ENCODE data around the gene DOCK9. TPM values are rescaled to one million over a fixed set of nuclear protein-coding genes. Genes with fewer than 3 reads are reported as not detected.

The DOCK9 gene
- total RNA-seq, 4 donors from 2014 or later: 31.4 to 46.7 (median 45.6) TPM

DNA sequence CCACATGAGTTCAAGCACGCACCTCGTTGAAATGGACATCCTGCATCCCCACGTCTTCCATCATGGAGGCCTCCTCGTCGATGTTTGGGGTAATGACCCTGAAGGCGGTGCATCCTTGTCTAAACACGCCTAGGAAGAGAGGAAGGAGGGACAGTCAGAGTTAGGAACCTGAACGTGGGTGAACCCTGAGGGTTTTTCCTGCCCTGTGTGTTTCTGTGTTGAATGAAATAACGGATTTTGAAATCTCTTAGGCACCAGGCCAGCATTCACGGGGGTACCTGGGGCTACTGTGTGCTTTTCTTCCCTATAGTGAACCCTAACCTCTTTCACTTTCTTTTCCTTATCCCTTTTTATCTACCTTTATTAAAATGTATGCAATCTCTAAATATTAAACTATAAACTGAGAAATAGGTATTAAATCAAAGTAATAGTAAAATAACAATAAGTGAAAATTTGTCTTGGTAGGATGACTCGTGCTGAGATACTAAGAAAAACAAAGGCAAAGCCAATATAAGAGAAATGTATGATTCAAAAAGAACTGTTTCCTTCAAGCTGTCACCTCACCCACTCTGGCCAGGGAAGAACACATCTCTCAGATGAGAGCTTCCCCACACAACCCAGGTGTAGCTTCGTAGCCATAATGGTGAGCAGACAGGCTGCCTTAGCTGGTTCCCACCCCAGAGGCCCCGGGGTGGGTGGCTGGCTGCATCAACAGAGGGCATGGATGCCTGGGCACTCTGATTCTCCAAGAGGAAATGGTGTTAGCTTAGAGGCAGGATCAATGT, 153.3 kb downstream of the DOCK9 start:
- in situ Hi-C loops (cut with MboI; ENCODE audit: low sequenced_read_pairs in 4 of 4) (no loop called here), intact Hi-C loops (cut with DNase I; ENCODE audit: low total_unique reads) (no loop called here)
- H3K36me3 ChIP-seq: peaks cover 0 to 25% of the 10 kb centered on the region in 2 donors
- H3K4me3 ChIP-seq: no peak overlapping the region
- ATAC-seq (no peak), DNase-seq (no peak)
- no peaks in the 10 kb centered on the region for H3K9me3 ChIP-seq
- no peak overlapping the region for H3K27ac ChIP-seq
- peaks cover 0 to 20% of the 10 kb centered on the region in 2 donors for H3K4me1 ChIP-seq
- H3K27me3 ChIP-seq: no peaks in the 10 kb centered on the region
- TF ChIP-seq POLR2A (IDR thresholded peaks at IDR 0.05): no peak
- TF ChIP-seq, protein P1, sequence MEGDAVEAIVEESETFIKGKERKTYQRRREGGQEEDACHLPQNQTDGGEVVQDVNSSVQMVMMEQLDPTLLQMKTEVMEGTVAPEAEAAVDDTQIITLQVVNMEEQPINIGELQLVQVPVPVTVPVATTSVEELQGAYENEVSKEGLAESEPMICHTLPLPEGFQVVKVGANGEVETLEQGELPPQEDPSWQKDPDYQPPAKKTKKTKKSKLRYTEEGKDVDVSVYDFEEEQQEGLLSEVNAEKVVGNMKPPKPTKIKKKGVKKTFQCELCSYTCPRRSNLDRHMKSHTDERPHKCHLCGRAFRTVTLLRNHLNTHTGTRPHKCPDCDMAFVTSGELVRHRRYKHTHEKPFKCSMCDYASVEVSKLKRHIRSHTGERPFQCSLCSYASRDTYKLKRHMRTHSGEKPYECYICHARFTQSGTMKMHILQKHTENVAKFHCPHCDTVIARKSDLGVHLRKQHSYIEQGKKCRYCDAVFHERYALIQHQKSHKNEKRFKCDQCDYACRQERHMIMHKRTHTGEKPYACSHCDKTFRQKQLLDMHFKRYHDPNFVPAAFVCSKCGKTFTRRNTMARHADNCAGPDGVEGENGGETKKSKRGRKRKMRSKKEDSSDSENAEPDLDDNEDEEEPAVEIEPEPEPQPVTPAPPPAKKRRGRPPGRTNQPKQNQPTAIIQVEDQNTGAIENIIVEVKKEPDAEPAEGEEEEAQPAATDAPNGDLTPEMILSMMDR (IDR thresholded peaks at IDR 0.05 in 4 of 5, conservative IDR thresholded peaks at IDR 0.05 in 1 of 5): no peak

DNA sequence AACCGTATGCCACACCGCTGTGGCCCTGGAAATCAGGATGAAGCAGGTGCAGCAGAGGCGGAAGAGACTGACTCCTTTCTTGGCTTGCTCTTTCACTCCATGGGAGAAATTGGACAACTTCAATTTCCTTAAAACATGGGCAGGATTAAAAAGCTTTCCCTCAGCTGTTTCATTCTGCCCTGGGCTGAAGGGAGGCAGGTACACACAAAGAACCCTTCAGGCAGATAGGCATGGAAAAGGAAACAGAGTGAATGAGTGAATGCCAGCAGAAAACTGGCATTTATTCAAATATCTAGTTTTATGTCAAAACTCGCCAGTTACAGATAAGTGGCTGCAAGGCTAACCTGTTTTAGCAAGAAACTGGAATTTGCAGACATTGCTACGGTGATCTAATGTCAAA, 154.4 kb downstream of the DOCK9 start:
- H3K4me3 ChIP-seq: no peak overlapping the region
- peaks cover 0 to 20% of the 10 kb centered on the region in 2 donors for H3K36me3 ChIP-seq
- intact Hi-C loops (cut with DNase I; ENCODE audit: low total_unique reads) (no loop called here), in situ Hi-C loops (cut with MboI; ENCODE audit: low sequenced_read_pairs in 4 of 4) (no loop called here)
- H3K27me3 ChIP-seq: no peaks in the 10 kb centered on the region
- TF ChIP-seq, protein P1 (IDR thresholded peaks at IDR 0.05 in 4 of 5, conservative IDR thresholded peaks at IDR 0.05 in 1 of 5): no peak
- TF ChIP-seq POLR2A (IDR thresholded peaks at IDR 0.05): no peak
- ATAC-seq: no peak
- peaks cover 0 to 20% of the 10 kb centered on the region in 2 donors for H3K4me1 ChIP-seq
- H3K9me3 ChIP-seq: no peaks in the 10 kb centered on the region
- H3K27ac ChIP-seq: no peak overlapping the region
- no peak for DNase-seq

GRCh38 chr13:98822225-98822606, 155.6 kb downstream of the DOCK9 start:
- Histone ChIP-seq H3K4me1 (peaks cover 0 to 20% of the 10 kb centered on the region in 2 donors), H3K27me3 (no peaks in the 10 kb centered on the region), H3K27ac (peak overlapping the region in 2 of 4 donors; percentile 6 to 21), H3K9me3 (no peaks in the 10 kb centered on the region), H3K4me3 (no peak overlapping the region), H3K36me3 (peaks cover 0 to 22% of the 10 kb centered on the region in 2 donors)
- TF ChIP-seq, protein P1 (IDR thresholded peaks at IDR 0.05 in 4 of 5, conservative IDR thresholded peaks at IDR 0.05 in 1 of 5): no peak
- no peak for TF ChIP-seq POLR2A (IDR thresholded peaks at IDR 0.05)
- intact Hi-C loops (cut with DNase I; ENCODE audit: low total_unique reads): no loop called here
- DNase-seq (no peak), ATAC-seq (no peak)
- in situ Hi-C loops (cut with MboI; ENCODE audit: low sequenced_read_pairs in 4 of 4): no loop called here

- Histone ChIP-seq H3K36me3 (peaks cover 0 to 22% of the 10 kb centered on the region in 2 donors), H3K9me3 (no peaks in the 10 kb centered on the region), H3K4me3 (no peak overlapping the region), H3K27me3 (no peaks in the 10 kb centered on the region), H3K4me1 (peaks cover 0 to 20% of the 10 kb centered on the region in 2 donors), H3K27ac (peak overlapping the region in 3 of 4 donors; percentile 6 to 21 (median 9))
- in situ Hi-C loops (cut with MboI; ENCODE audit: low sequenced_read_pairs in 4 of 4) (no loop called here), intact Hi-C loops (cut with DNase I; ENCODE audit: low total_unique reads) (no loop called here)
- DNase-seq (no peak), ATAC-seq (peak; percentile 58 to 74)
- TF ChIP-seq, protein P1 (IDR thresholded peaks at IDR 0.05 in 4 of 5, conservative IDR thresholded peaks at IDR 0.05 in 1 of 5): no peak
- no peak for TF ChIP-seq POLR2A (IDR thresholded peaks at IDR 0.05)
These were observed 156.3 kb downstream of the DOCK9 start for GRCh38 chr13:98821372-98822224.

All from gastrocnemius medialis (tissue), 4 donors.